B cell (primary cell): Measurements from ENCODE around the gene SEPTIN2. TPM values are rescaled to one million over a fixed set of nuclear protein-coding genes. Genes with fewer than 3 reads are reported as not detected.

Experiments
- ATAC-seq: fragments of 200-7000 bp; cut with Tn5 transposase; one replicate; pipeline ENCODE4 v1.10.0; 2021; ENCODE audit warnings: low read depth, mild to moderate bottlenecking, moderate number of reproducible peaks, moderate library complexity
- CTCF ChIA-PET: fragments of 350-600 bp; sonication (Branson Sonifier 250); formaldehyde crosslinking; loops from one replicate; lab custom pipeline; 2021; ENCODE audit warnings: antibody characterized with exemption, inconsistent platforms; lab: Charles Lee
- POLR2A ChIA-PET: fragments of 350-600 bp; sonication (Branson Sonifier 250); formaldehyde crosslinking; loops from one replicate; lab custom pipeline; 2021; ENCODE audit warnings: antibody characterized with exemption; lab: Charles Lee
- DNase-seq: peaks from one replicate; pipeline ENCODE4 v3.0.0; 2013
- H2AFZ ChIP-seq: 2 replicates; pipeline ENCODE4 v1.6.1; 2012; ENCODE audit warnings: mild to moderate bottlenecking, low read depth, low read length; ENCODE audit not compliant: insufficient read depth, poor library complexity, severe bottlenecking
- H3K27ac ChIP-seq, 2 donors: 1 replicate in 1 of 2; 2 replicates in 1 of 2; pipeline ENCODE4 v1.5.1; 2012 to 2013; ENCODE audit warnings: low read length in 2 of 2, mild to moderate bottlenecking in 2 of 2, moderate library complexity in 1 of 2
- H3K27me3 ChIP-seq, 4 experiments: fragments of 200-600 bp in 1 of 4; sonication (generic) in 1 of 4; replicated peaks in 1 of 4; 1 replicate in 2 of 4; 2 replicates in 2 of 4; pipeline versions ENCODE4 v1.6.1 to v1.7.0; 2013 to 2016; ENCODE audit warnings: low read length in 3 of 4, mild to moderate bottlenecking in 2 of 4, mixed read lengths in 1 of 4, moderate library complexity in 1 of 4; ENCODE audit not compliant: insufficient read depth in 4 of 4, control insufficient read depth in 3 of 4; ENCODE audit errors: control extremely low read depth in 1 of 4
- H3K36me3 ChIP-seq, 2 experiments: replicated peaks in 1 of 2; 1 replicate in 1 of 2; 2 replicates in 1 of 2; pipeline versions ENCODE4 v1.6.1 to v1.7.1; 2013; ENCODE audit warnings: low read length in 1 of 2; ENCODE audit not compliant: insufficient read depth in 2 of 2, control insufficient read depth in 1 of 2; ENCODE audit errors: control extremely low read depth in 1 of 2, extremely low read depth in 1 of 2
- H3K4me1 ChIP-seq, 2 donors: fragments of 200-600 bp in 1 of 2; sonication (generic) in 1 of 2; 1 replicate in 1 of 2; 2 replicates in 1 of 2; pipeline versions ENCODE4 v1.5.1 to v1.6.1; 2013 to 2017; ENCODE audit warnings: low read length in 2 of 2; ENCODE audit not compliant: control insufficient read depth in 2 of 2, insufficient read depth in 2 of 2
- H3K4me2 ChIP-seq: replicated peaks from 2 replicates; pipeline ENCODE3; 2012; ENCODE audit warnings: mild to moderate bottlenecking, low read depth, low read length; ENCODE audit not compliant: poor library complexity, severe bottlenecking
- H3K4me3 ChIP-seq, 5 experiments: fragments of 200-600 bp in 1 of 5; sonication (generic) in 1 of 5; 1 replicate in 3 of 5; 2 replicates in 2 of 5; pipeline versions ENCODE4 v1.5.1 to v1.7.0; 2011 to 2016; ENCODE audit warnings: low read length in 4 of 5, mild to moderate bottlenecking in 4 of 5, low read depth in 2 of 5, control low read depth in 1 of 5, moderate library complexity in 1 of 5; ENCODE audit not compliant: insufficient read depth in 1 of 5; ENCODE audit errors: control extremely low read depth in 1 of 5, extremely low read depth in 1 of 5
- H3K79me2 ChIP-seq: fragments of 200-600 bp; sonication (generic); one replicate; pipeline ENCODE4 v1.6.0; 2016; ENCODE audit warnings: low read length; ENCODE audit not compliant: control insufficient read depth, insufficient read depth
- H3K9ac ChIP-seq: fragments of 200-600 bp; sonication (generic); 2 replicates; pipeline ENCODE4 v1.6.1; 2017; ENCODE audit warnings: mild to moderate bottlenecking, low read length, moderate library complexity
- H3K9me3 ChIP-seq, 3 donors: one replicate each; pipeline versions ENCODE4 v1.6.1 to v1.7.1; 2013; ENCODE audit warnings: low read length in 2 of 3; ENCODE audit not compliant: control insufficient read depth in 2 of 3, insufficient read depth in 1 of 3; ENCODE audit errors: control extremely low read depth in 1 of 3
- H4K20me1 ChIP-seq: 2 replicates; pipeline ENCODE4 v1.6.0; 2012; ENCODE audit warnings: mild to moderate bottlenecking, low read length; ENCODE audit not compliant: insufficient read depth, control insufficient read depth, poor library complexity, severe bottlenecking
- H3K27ac Mint-ChIP-seq: one replicate; pipeline ENCODE4 v1.8.0; 2021; ENCODE audit warnings: mixed read lengths
- H3K27me3 Mint-ChIP-seq: one replicate; pipeline ENCODE4 v1.8.0; 2021; ENCODE audit warnings: mixed read lengths
- H3K4me1 Mint-ChIP-seq: one replicate; pipeline ENCODE4 v1.8.0; 2021; ENCODE audit warnings: mixed read lengths
- H3K4me3 Mint-ChIP-seq: one replicate; pipeline ENCODE4 v1.8.0; 2021; ENCODE audit warnings: mixed read lengths
- H3K9me3 Mint-ChIP-seq: one replicate; pipeline ENCODE4 v1.8.0; 2022; ENCODE audit warnings: mixed read lengths; ENCODE audit not compliant: insufficient read depth
- EZH2 ChIP-seq: IDR thresholded peaks from 2 replicates; pipeline ENCODE4 v1.6.1; 2012; ENCODE audit warnings: borderline replicate concordance, low read depth, mild to moderate bottlenecking, moderate library complexity, low read length; ENCODE audit not compliant: insufficient read depth, poor library complexity, severe bottlenecking
- WGBS: methylation state at CpG from one replicate; pipeline ENCODE4 v1.1.5; 2013; ENCODE audit warnings: missing lambda C conversion rate; ENCODE audit not compliant: insufficient coverage; 5-methylcytosine and 5-hydroxymethylcytosine counted together
- intact Hi-C: fragments of 100-400 bp; cut with micrococcal nuclease; formaldehyde crosslinking; loops from one replicate; pipeline ENCODE4 v1.10.0; 2022
- polyA plus RNA-seq: library from polyadenylated mRNA; depleted of rRNA; stranded (reverse); fragments of >200 nt; gene quantifications from 2 replicates; pipeline ENCODE4 v1.2.3, GENCODE V29; 2012
- total RNA-seq, 2 donors: library from RNA; stranded (reverse); fragments of 120-200 nt in 1 of 2; gene quantifications; 1 replicate in 1 of 2; 2 replicates in 1 of 2; pipeline versions ENCODE4 v1.2.3 to v1.2.4, GENCODE V29; 2013 to 2022
- TF ChIP-seq, protein P1 (sequence below): fragments of 200-600 bp; IDR thresholded peaks from one replicate; pipeline ENCODE4 v1.8.0; 2022; ENCODE audit warnings: antibody characterized with exemption, mild to moderate bottlenecking

SEPTIN2 gene
- total and polyA plus RNA-seq, 2 donors (not counting 1 experiment from before 2014, with no cell fraction given): 71.8 to 270 TPM

DNA sequence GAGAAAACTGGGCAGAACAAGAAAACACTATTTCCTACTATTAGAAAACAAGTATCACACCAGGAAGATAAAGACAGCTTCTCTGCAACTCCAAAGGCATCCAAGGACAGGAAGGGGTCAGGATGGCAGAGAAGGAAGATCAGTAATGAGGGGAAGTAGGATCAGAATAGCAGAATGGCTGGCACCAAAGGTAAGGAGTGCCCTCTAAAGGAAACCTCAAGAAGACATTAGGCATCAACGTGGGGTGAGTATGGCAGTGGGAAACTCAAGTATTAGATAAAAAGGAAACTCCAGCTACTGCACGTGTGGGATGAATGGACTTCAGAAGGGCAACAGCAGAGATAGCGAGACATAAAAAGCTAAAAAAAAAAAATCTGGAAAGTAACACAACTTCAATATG is 26.1 kb upstream of the SEPTIN2 start:
- WGBS: 57% methylated on average over 2 of the region's 3 CpGs
- Histone ChIP-seq H3K4me1 (peaks cover 0 to 4% of the 10 kb centered on the region in 2 donors), H3K4me2 (no peak overlapping the region), H3K9me3 (no peaks in the 10 kb centered on the region), H4K20me1 (peaks cover 67% of the 10 kb centered on the region), H3K27ac (no peak overlapping the region), H3K9ac (no peak overlapping the region), H3K36me3 (peaks cover 0 to 2% of the 10 kb centered on the region in 2 experiments), H2AFZ (no peak overlapping the region), H3K4me3 (no peak overlapping the region), H3K27me3 (no peaks in the 10 kb centered on the region), H3K79me2 (peaks cover 95% of the 10 kb centered on the region)
- no peaks in the 10 kb centered on the region for H3K9me3 Mint-ChIP-seq
- intact Hi-C loops: no loop called here
- H3K27ac Mint-ChIP-seq: no peak overlapping the region
- no peak overlapping the region for H3K4me3 Mint-ChIP-seq
- ChIA-PET POLR2A (no interaction called here), CTCF (interaction anchor here (1.5 kb wide), 1 partner anchor 25 kb away, joined by 6 read pairs; no protein-coding TSS in a partner anchor)
- H3K4me1 Mint-ChIP-seq: peaks cover 36% of the 10 kb centered on the region
- no peak for TF ChIP-seq EZH2
- TF ChIP-seq, protein P1, sequence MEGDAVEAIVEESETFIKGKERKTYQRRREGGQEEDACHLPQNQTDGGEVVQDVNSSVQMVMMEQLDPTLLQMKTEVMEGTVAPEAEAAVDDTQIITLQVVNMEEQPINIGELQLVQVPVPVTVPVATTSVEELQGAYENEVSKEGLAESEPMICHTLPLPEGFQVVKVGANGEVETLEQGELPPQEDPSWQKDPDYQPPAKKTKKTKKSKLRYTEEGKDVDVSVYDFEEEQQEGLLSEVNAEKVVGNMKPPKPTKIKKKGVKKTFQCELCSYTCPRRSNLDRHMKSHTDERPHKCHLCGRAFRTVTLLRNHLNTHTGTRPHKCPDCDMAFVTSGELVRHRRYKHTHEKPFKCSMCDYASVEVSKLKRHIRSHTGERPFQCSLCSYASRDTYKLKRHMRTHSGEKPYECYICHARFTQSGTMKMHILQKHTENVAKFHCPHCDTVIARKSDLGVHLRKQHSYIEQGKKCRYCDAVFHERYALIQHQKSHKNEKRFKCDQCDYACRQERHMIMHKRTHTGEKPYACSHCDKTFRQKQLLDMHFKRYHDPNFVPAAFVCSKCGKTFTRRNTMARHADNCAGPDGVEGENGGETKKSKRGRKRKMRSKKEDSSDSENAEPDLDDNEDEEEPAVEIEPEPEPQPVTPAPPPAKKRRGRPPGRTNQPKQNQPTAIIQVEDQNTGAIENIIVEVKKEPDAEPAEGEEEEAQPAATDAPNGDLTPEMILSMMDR: no peak
- no peaks in the 10 kb centered on the region for H3K27me3 Mint-ChIP-seq
- ATAC-seq: no peak
- no peak for DNase-seq

DNA sequence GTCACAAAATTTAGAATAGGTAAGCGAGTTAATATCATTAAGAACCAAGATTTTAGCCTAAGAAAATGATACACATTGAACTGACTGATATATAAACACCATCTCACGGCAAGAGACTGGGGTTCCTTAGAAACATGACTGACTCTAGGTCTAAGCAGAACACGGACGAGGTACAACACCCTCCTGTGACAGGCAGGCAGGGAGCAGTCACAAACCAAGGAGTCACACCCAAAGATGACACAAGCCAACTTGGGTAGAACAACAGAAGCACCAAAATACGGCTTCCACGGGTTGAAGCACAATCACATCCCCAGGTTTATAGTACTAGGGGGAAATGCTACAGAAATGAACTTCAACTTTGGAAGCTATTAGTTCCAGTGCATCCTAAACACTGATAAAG is 24.6 kb upstream of the SEPTIN2 start:
- Histone ChIP-seq H3K27me3 (no peaks in the 10 kb centered on the region), H3K4me1 (peaks cover 0 to 4% of the 10 kb centered on the region in 2 donors), H3K4me2 (no peak overlapping the region), H4K20me1 (peaks cover 65% of the 10 kb centered on the region), H3K4me3 (no peak overlapping the region), H2AFZ (no peak overlapping the region), H3K79me2 (peaks cover 96% of the 10 kb centered on the region), H3K27ac (no peak overlapping the region), H3K36me3 (no peaks in the 10 kb centered on the region), H3K9ac (no peak overlapping the region), H3K9me3 (no peaks in the 10 kb centered on the region)
- H3K27ac Mint-ChIP-seq: no peak overlapping the region
- POLR2A ChIA-PET: no interaction called here
- no peaks in the 10 kb centered on the region for H3K9me3 Mint-ChIP-seq
- ATAC-seq (no peak), DNase-seq (no peak)
- intact Hi-C loops: no loop called here
- no peaks in the 10 kb centered on the region for H3K27me3 Mint-ChIP-seq
- CTCF ChIA-PET: interaction anchor here (0.6 kb wide), 1 partner anchor 670 kb away, joined by 3 read pairs; no protein-coding TSS in a partner anchor
- H3K4me3 Mint-ChIP-seq: no peak overlapping the region
- peaks cover 36% of the 10 kb centered on the region for H3K4me1 Mint-ChIP-seq
- TF ChIP-seq, protein P1: no peak
- TF ChIP-seq EZH2: no peak
- WGBS: 100% methylated on average over 2 of the region's 6 CpGs
